ENCODE results near the gene LIN7A.
"Not testable (repeated sequence)": the region's sequence is repeated elsewhere in the genome, so short reads cannot be mapped to it uniquely, and the experiment has no call there.

The LIN7A gene

DNA sequence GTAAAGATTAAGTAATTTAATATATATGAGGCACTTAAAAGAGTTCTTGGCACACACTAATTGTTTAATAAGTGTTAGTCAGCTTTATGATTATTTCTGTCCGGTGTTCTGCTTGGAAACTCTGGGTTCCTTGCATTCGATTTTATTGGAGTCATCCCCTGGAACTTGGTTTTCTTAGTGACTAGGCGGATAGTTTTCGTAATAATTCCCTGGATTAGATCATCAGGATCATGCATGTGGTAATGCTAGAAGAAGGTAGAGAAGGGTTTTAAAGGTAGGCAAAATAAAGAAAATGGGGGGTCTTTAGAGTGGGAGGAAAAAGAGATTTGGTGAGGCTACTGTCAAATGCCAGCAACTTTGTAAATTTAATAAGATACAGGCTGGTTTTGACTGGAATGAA, 132.6 kb downstream of the LIN7A start:
- no peak for DNase-seq

DNA sequence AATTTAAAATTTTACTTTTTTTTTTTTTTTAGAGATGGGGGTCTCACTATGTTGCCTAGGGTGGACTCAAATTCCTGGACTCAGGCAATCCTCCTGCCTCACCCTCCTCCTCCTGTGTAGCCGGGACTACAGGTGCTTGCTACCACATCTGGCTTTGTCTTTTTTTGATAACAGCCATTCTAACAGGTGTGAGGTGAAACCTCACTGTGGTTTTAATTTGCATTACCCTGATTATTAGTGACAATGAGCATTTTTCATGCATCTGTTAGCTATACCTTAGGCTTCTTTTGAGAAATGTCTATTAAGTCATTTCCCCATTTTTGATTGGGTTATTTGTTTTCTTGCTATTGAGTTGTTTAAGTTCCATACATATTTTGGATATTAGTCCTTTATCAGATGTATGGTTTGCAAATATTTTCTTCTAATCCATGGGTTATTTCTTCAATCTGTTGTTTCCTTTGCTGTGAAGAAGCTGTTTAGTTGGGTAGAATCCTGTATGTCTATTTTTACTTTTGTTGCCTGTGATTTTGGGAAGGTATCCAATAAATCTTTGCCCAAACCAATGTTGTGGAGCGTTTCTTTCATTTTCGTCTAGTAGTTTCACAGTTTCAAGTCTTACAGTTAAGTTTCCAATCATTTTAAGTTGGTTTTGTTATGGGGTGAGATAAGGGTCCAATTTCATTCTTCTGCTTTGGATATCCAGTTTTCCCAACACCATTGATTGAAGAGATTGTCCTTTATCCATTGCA, 134.9 kb downstream of the LIN7A start:
- DNase-seq: no peak

DNA sequence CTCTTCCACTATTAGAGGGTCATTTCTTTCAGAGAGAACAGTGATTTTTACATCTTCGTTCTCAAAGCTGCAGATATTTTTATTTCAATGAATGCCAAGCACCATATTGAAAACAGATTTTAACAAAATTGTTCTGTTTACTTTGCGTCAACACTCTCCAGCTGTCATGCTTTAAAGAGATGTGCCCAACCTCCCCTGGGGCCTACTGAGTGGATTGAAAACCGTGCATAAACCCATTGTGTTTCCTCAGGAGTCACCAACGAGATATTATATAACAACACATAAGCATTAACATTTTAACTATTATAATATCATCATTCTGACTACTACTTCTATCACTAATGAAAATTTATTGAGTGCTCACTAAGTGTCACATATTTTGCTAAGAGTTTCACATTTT, 139.5 kb downstream of the LIN7A start:
- no peak for DNase-seq

DNA sequence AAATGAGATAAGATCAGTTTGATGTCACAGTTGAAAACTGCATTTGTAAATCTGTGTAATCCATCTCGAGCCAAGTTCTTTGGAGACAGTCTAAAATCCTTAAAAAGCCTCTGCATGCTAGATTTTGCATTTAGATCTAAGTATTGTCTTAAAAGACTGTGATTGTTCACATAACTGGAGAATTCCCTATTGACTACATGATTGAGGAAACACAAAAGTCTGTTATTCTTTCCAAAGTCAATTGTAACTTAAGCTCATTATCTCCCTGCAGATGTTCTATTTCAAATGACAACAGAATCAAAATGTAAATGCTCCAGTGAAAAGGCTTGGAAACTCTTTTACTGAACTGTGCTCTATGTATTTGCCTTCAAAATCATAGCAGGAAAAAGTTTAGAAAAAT, 143.2 kb downstream of the LIN7A start:
- DNase-seq: no peak

DNA sequence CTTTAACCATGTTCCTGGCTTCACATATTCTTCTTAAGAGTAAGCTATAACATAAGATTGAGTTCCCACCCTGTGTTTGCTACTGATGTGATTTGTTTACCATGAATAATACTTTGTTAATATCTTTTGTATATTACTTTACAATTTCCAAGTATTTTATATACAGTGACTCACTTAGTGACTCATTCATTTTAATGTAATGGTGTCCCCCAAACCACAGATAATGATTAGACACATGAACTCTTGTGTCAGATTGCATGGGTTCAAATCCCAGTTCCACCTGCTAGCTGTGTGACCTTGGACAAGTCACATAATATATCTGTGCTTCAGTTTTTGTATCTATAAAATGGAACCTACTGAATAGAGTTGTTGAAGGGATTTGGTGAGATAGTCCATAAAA, 144.9 kb downstream of the LIN7A start:
- no peak for DNase-seq

DNA sequence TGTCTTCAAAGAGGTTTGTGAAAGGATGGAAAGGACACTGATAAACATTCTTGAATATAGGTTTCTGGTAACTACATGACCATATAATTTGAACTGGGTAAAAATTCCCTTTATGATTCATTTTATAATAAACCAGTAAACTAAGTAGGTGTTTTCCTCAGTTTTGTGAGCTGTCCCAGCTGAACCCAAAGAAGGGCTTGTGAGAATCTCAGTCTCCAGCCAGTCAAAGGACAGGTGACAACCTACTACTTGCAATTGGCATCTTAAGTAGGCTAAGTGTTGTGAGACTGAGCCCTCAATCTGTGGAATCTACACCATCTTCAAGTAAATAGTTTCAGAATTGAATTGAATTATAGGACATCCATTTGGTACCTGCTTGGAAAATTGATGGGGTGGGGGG, 145.9 kb downstream of the LIN7A start:
- no peak for DNase-seq

DNA sequence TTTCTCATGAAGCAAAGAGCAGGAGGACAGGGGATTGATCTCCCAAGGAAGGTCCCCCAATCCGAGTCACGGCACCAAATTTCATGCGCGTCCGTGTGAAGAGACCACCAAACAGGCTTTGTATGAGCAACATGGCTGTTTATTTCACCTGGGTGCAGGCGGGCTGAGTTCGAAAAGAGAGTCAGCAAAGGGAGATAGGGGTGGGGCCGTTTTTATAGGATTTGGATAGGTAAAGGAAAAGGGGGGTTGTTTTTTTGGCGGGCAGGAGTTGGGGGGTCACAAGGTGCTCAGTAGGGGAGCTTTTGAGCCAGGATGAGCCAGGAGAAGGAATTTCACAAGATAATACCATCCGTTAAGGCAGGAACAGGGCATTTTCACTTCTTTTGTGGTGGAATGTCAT, 149.3 kb downstream of the LIN7A start:
- not testable (repeated sequence) for DNase-seq

DNA sequence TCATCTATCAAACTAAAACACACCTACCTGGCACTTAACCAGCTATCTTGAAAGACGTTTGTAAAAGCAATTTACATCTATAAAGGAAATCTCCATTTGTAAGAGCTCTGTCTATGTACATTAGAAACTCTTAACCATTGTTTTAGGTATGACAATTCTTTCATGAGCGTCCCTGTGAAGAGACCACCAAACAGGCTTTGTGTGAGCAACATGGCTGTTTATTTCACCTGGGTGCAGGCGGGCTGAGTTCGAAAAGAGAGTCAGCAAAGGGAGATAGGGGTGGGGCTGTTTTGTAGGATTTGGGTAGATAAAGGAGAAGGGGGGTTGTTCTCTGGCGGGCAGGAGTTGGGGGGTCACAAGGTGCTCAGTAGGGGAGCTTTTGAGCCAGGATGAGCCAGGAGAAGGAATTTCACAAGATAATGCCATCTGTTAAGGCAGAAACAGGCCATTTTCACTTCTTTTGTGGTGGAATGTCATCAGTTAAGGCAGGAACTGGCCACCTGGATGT, 154.7 kb downstream of the LIN7A start:
- DNase-seq: not testable (repeated sequence)

DNA sequence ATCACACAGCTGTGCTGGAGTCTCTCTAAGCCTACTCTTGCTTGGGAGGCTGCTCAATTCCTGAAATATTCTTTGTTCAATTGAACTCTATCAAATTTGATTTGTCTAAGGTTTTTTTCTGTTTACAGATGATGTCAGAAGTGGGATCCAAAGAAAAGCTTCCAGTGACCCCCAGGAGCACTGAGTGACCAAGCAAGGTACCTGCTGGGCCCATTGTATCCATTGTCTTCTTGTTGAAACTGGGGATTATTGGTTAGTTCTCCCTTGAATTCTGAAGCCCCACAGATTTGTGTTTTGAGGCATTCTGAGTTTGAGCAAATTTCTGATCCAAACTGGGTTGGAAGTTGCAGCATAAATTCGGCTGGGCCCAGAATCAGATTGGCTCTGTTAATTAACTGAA, 156.4 kb downstream of the LIN7A start:
- DNase-seq: no peak

DNA sequence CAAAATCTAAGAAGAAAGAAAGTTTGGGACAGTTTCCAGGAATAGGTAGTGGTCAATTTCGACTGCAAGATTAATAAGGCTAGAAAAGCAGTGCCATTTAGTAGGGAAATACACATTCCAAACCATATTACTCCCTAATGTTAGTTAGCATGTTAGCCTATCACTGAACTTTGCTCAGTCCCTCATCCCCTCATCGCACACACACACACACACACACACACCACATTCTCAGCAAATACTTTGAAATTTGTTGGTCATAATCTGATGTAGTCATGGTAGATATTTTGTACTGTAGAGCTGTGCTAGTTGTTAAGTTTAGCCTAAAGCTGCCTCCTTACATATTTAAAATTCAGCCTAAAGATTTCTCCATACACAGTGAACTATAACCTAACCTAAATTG, 157.0 kb downstream of the LIN7A start:
- no peak for DNase-seq

DNA sequence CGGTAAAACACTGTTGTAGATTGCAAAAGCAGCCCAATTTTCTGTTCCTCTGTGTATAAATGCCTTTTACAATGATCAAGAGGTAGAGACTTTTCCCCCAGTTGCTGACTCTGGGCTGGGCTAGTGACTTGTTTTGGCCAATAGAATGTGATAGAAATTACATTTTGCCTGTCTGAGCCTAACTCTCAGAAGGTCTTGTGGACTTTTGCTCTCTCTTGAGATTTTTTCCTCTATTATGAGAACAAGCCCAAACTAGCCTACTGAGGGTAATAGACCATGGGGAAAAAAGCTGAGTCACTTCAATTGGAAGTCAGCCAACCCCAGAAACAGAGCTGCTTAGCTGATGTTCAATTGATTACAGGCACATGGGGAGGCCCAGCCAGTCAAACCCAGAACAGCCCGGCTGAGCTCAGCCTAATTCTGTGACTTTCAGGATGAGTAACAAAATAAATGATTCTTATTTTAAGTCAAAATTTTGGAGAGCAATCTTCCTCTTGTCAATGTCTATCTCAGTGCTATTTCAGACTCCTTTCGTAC, 159.7 kb downstream of the LIN7A start:
- no peak for DNase-seq

DNA sequence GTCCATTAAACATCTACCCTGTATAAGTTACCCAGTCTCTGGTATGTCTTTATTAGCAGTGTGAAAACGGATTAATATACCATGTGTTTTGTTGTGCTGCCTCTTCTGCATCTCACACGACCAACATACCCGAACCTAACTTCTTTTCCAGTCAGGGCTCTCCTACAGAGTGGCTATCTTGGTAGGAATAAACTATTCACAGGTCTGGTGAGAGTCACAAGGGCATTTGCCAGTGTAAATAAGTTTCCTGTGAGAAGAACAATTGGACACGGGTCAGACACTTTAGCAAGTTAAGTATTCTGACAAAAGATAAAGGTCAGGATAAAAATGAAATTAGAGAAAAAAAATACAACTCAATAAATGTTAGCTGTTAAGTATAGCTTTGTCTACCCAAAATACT, 160.1 kb downstream of the LIN7A start:
- DNase-seq: no peak

DNA sequence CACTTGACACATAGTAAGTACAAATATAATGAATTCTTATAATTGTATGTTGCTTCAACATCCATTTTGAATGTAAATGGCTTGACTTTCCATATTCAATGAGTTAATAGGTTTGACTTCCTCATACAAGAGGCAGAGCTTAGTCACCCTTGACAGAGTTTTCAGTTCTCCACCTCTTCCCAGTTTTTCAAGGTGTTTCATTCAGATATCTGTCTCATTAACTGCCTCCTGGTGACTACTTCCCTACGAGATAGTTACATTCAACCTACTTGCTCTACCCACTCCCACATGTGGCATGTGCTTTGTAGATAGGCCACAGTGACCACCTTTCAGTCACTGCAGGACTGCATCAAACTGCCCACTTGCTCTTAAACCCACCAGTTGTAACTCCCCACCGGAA, 161.0 kb downstream of the LIN7A start:
- no peak for DNase-seq

DNA sequence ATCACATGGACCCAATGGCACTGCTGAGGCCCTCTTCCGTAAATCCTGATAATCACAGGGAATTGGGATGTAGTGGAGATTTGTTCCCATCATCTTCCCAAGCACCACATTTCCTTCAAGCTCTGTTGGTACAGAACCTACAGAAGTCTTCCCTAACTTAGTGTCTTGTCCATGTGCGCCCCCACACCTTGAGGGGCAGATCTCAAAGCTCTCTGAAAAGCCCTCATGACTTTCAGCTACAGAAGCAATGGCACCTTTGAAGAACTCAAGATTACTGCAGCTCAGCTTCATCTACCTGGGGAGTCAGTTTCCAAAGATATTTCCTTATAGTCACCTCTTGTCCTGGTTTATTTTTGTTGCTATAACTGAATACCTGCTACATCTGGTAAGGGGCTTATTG, 166.8 kb downstream of the LIN7A start:
- no peak for DNase-seq

DNA sequence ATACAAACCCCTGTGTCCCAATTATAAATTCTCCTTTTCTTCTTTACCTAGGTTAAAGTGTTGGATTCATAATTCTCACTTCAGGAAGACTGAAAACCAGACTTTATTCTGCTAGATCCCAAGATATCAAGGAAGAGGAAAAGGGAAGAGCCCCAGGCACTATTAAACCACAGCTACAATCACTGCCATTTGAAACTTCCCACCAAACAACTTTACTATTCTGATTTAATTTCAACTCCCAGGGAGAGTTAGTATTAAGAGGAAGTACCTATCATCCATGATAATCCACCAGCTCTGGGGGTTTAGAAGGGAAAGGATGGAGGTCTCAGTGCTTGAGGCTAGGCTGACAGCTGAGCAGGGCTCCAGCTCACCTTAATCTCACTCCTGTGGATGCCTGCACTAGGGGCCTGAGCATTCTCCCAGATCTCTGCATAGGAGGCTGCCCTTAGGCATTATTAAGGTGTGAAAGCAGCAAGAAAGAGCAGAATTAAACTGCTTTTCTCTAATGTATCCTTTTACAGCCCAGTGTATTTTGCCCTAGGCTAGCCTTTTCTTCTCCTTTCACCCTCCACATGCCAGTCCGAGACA, 168.1 kb downstream of the LIN7A start:
- no peak for DNase-seq

DNA sequence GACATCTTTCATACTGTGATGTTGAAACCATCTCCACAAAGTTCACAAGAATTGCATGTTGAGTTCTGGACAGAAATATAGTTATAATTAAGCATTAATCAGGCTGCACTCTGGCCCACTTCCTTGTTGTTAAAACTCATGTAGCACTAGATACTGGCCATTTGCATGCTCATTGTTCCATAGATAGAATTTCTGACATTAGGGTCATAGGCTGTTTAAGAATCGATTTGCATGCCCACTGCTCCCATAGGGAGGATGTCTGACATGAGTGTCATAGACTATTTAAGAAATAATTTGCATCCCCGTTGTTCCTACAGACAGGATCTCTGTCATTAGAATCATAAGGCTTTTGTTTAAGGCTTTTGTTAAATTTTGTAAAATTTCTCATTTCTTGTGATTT, 170.8 kb downstream of the LIN7A start:
- no peak for DNase-seq

DNA sequence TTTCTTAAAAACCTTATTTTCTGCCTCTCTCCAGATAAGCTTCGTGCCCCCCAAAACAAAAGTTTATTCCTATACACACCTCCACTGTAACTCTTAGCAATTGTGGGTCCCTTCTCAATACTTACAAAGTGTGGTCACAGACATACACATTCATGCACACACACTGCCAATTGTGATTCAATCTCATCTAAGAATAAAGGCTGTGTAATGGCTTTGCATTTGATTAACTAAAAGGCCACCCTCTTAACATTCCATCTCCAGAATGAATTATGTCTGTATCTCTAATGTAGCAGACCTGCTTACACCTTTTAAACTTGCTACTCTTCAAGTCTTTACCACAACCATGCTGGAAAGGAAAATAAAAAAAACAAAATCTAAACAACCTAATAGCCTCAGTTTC, 171.5 kb downstream of the LIN7A start:
- DNase-seq: no peak

DNA sequence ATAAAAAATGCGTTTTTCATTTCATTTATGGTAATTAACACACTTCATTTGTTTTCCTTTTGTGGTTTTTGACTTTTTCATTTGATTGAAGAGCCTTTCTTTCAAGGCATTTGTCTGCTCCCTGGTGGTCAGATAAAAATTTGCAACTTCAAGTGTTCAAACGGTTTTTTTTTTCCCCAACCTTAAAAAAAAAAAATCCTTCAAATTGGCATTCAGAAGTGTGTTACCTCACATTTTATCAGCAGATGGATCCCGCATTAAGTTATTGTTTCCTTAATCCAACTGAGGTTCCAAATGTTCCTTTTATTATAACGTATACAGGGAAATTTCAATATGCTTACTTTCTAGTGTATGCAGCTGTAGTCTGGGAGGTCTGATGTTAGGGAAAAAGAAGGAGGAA, 173.9 kb downstream of the LIN7A start:
- DNase-seq: no peak

DNA sequence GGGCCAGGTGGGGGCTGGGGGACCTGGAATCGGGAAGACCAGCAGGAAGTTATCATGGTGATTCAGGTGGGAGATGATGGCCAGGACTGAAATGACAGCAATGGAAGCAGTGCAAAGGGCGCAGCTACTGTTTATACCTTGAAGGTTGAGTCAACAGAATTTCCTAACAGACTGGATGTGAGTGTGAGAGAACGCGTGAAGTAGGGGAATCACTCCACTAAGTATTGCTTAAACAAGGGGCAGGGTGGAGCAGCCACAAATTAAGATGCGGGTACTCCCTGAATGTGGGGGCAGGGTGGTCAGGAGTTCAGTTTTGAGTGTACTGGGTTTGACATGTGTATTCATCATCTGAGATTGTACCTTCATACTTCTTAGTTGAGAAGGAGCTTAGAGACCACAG, 175.9 kb downstream of the LIN7A start:
- no peak for DNase-seq

DNA sequence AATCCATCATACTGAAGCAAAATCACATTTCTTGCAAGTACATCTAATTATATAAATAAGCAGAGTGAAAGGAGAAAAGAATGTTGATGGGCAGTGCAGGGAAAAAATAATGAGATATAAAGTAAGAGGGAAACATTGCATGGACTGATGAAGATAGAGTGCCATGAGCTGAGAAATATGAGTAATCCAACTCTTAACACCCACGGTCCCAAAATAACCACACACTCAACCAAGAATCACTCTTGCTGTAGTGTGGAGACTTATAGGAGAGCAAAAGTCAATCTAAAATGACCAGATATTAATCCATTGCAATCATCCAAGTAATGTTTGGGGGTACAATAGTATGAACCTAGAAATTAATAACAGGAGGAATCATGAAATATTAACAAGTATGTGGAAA, 180.9 kb downstream of the LIN7A start:
- DNase-seq: no peak

DNA sequence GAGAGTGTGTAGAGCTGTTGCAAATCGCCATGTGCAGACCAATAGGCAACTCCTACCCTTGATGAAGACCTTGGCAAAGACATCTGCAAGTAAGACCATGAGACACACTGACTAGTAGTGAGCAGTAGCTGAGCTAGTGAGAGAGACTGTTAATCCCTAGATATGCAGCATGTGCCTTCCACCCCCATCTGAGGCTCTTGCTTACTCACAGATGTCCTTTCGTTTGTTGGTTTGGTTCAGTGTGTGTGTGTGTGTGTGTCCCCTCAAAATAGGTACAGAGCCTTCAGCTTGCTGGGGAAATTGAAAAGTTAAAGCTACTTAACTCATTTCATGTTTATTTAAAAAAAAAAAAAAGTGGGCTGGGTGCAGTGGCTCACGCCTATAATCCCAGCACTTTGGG, 183.5 kb downstream of the LIN7A start:
- DNase-seq: no peak

DNA sequence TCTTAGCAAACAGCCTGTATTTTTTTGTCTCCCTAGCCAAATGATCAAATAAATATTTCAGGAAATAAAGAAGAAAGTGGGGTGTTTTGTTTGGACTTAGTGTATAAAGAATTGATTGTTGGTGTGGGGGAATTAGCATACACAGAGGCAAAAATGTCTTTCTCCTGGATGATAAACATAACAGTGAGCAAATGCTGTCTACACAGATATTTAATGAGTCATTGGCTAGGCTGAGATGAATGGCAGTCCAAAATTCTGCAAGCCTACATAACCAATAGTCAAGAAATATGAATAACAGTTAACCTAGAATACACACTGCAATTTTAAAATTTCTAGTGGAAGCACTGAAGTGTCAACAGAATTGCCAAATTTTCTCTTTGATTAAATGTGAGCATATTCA, 185.3 kb downstream of the LIN7A start:
- DNase-seq: no peak

DNA sequence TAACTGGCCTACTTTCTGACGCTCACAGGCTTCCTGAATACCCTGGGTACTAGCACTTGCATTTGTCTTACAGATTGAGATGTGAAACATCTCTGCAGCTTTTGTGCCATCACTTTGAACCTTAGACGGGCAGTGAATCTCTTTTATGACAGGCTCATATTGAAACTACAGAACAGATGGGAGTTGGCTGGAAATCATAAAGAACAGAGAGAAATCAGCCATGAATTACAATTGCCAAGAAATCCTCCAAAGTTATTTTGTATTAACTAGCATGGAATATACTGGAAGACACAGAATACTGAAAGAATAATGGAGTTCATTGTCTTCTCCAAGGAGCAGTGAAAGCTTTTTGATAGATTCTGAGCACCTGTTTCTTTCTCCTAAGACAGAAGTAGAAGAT, 188.3 kb downstream of the LIN7A start:
- DNase-seq: no peak

DNA sequence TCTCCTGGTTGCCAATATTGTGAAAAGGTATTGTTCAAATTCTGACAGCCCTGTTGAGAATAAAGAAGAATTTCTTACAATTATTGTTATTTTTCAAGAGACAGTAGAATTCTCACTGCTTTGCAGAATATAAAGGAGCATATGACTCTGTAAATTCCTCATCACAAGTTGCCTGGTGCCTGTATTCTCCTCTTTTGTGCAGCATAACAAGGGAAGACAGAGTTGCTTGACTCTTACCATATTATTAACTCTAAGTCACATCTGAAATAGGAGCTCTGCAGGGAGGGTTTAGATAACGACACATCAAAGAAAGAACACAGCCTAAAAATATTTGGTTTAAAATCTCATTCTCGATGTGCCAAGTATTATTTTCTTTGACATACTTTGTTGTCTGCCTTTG, 189.9 kb downstream of the LIN7A start:
- no peak for DNase-seq
